SK-N-SH treated with all-trans-retinoic acid at 6 μM for 48 hours (cell line): Measurements from ENCODE around the gene TCF23.
"Not testable (repeated sequence)": the region's sequence is repeated elsewhere in the genome, so short reads cannot be mapped to it uniquely, and the experiment has no call there.

Experiments used
- ATAC-seq: fragments of 200-7000 bp; cut with Tn5 transposase; 3 replicates; pipeline ENCODE4 v1.9.1; 2020; ENCODE audit warnings: mild to moderate bottlenecking, moderate library complexity
- ARNTL ChIP-seq: fragments of 450-650 bp; formaldehyde crosslinking; IDR thresholded peaks from 2 replicates; pipeline ENCODE4 v1.5.0; 2020; ENCODE audit warnings: low read depth, mild to moderate bottlenecking, moderate library complexity, borderline replicate concordance
- CSDC2 ChIP-seq: fragments of 250-450 bp; sonication (Bioruptor Pico); IDR thresholded peaks from 2 replicates; pipeline ENCODE4 v1.5.0; 2020; ENCODE audit warnings: mild to moderate bottlenecking, moderate library complexity
- GLIS3 ChIP-seq: fragments of 250-450 bp; sonication (Bioruptor Pico); IDR thresholded peaks from 2 replicates; pipeline ENCODE4 v1.5.0; 2020; ENCODE audit warnings: mild to moderate bottlenecking, moderate library complexity
- ISL1 ChIP-seq: fragments of 250-450 bp; sonication (Bioruptor Pico); IDR thresholded peaks from 2 replicates; pipeline ENCODE4 v2.1.2; 2022; ENCODE audit warnings: mild to moderate bottlenecking, moderate library complexity
- OSR1 ChIP-seq: fragments of 250-450 bp; sonication (Bioruptor Pico); IDR thresholded peaks from 2 replicates; pipeline ENCODE4 v1.8.0; 2022; ENCODE audit warnings: moderate library complexity, mild to moderate bottlenecking, inconsistent platforms
- PPARA ChIP-seq: fragments of 250-450 bp; sonication (Bioruptor Pico); IDR thresholded peaks from 2 replicates; pipeline ENCODE4 v1.5.0; 2020; ENCODE audit warnings: mild to moderate bottlenecking, borderline replicate concordance
- TCF4 ChIP-seq: fragments of 250-450 bp; sonication (Bioruptor Pico); IDR thresholded peaks from 2 replicates; pipeline ENCODE4 v1.8.0; 2021; ENCODE audit warnings: mild to moderate bottlenecking, moderate library complexity, borderline replicate concordance
- ZC3H10 ChIP-seq: fragments of 250-450 bp; sonication (Bioruptor Pico); IDR thresholded peaks from 2 replicates; pipeline ENCODE4 v1.5.1; 2021; ENCODE audit warnings: mild to moderate bottlenecking, moderate library complexity
- ZFP3 ChIP-seq: fragments of 250-450 bp; sonication (Bioruptor Pico); IDR thresholded peaks from 2 replicates; pipeline ENCODE4 v1.5.0; 2020; ENCODE audit warnings: mild to moderate bottlenecking, moderate library complexity
- ZFP30 ChIP-seq: fragments of 450-650 bp; formaldehyde crosslinking; IDR thresholded peaks from 2 replicates; pipeline ENCODE4 v1.5.0; 2022; ENCODE audit warnings: mild to moderate bottlenecking, moderate library complexity
- ZNF565 ChIP-seq: fragments of 450-650 bp; formaldehyde crosslinking; conservative IDR thresholded peaks from 2 replicates; pipeline ENCODE4 v1.5.0; 2020; ENCODE audit warnings: low read depth, mild to moderate bottlenecking, moderate library complexity
- ZNF70 ChIP-seq: fragments of 450-650 bp; formaldehyde crosslinking; IDR thresholded peaks from 2 replicates; pipeline ENCODE4 v1.5.0; 2020; ENCODE audit warnings: mild to moderate bottlenecking, moderate library complexity
- ZNF8 ChIP-seq: fragments of 450-650 bp; formaldehyde crosslinking; IDR thresholded peaks from 2 replicates; pipeline ENCODE4 v1.5.0; 2020; ENCODE audit warnings: mild to moderate bottlenecking, moderate library complexity
- TF ChIP-seq, protein P1 (sequence below): fragments of 250-450 bp; sonication (Bioruptor Pico); IDR thresholded peaks from 2 replicates; pipeline ENCODE4 v1.5.1; 2021; ENCODE audit warnings: mild to moderate bottlenecking, moderate library complexity
- TF ChIP-seq, protein P2 (sequence below): fragments of 250-450 bp; sonication (Bioruptor Pico); IDR thresholded peaks from 2 replicates; pipeline ENCODE4 v1.8.0; 2021; ENCODE audit warnings: low read depth, mild to moderate bottlenecking, moderate library complexity, borderline replicate concordance
- TF ChIP-seq, protein P3 (sequence below): fragments of 250-450 bp; sonication (Bioruptor Pico); IDR thresholded peaks from 2 replicates; pipeline ENCODE4 v1.5.0; 2020; ENCODE audit warnings: mild to moderate bottlenecking, moderate library complexity
- TF ChIP-seq, protein P4 (sequence below): fragments of 250-450 bp; sonication (Bioruptor Pico); IDR thresholded peaks from 2 replicates; pipeline ENCODE4 v1.8.0; 2020; ENCODE audit warnings: mild to moderate bottlenecking, moderate library complexity, borderline replicate concordance

The TCF23 gene

DNA sequence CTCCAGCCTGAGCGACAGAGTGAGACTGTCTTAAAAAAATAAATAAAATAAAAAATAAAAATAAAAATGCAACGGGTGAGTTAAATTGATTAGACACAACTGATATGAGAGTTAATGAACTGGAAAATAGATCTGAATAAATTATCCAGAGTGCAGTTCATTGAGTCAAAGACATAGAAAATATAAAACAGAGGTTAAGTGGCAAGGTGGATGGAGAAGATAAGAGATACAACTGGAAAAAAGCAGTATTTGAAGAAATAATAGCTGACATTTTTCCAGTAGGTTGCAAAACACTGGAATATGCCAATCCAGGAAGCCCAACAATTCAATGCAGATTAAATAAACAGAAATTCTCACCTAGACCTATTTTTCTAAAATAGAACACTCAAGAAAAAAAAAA lies 40.6 kb upstream of the TCF23 start:
- no peak for ATAC-seq
- TF ChIP-seq OSR1 (no peak), ZNF70 (CRISPR knock-in tag) (no peak), ISL1 (CRISPR knock-in tag) (no peak), GLIS3 (CRISPR knock-in tag) (no peak), TCF4 (CRISPR knock-in tag) (no peak), CSDC2 (CRISPR knock-in tag) (no peak), PPARA (CRISPR knock-in tag) (no peak), ZNF8 (CRISPR knock-in tag) (no peak)
- TF ChIP-seq, protein P1, sequence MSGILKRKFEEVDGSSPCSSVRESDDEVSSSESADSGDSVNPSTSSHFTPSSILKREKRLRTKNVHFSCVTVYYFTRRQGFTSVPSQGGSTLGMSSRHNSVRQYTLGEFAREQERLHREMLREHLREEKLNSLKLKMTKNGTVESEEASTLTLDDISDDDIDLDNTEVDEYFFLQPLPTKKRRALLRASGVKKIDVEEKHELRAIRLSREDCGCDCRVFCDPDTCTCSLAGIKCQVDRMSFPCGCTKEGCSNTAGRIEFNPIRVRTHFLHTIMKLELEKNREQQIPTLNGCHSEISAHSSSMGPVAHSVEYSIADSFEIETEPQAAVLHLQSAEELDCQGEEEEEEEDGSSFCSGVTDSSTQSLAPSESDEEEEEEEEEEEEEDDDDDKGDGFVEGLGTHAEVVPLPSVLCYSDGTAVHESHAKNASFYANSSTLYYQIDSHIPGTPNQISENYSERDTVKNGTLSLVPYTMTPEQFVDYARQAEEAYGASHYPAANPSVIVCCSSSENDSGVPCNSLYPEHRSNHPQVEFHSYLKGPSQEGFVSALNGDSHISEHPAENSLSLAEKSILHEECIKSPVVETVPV (CRISPR knock-in tag): no peak
- TF ChIP-seq, protein P2, sequence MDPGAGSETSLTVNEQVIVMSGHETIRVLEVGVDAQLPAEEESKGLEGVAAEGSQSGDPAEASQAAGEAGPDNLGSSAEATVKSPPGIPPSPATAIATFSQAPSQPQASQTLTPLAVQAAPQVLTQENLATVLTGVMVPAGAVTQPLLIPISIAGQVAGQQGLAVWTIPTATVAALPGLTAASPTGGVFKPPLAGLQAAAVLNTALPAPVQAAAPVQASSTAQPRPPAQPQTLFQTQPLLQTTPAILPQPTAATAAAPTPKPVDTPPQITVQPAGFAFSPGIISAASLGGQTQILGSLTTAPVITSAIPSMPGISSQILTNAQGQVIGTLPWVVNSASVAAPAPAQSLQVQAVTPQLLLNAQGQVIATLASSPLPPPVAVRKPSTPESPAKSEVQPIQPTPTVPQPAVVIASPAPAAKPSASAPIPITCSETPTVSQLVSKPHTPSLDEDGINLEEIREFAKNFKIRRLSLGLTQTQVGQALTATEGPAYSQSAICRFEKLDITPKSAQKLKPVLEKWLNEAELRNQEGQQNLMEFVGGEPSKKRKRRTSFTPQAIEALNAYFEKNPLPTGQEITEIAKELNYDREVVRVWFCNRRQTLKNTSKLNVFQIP (CRISPR knock-in tag): no peak
- TF ChIP-seq, protein P3, sequence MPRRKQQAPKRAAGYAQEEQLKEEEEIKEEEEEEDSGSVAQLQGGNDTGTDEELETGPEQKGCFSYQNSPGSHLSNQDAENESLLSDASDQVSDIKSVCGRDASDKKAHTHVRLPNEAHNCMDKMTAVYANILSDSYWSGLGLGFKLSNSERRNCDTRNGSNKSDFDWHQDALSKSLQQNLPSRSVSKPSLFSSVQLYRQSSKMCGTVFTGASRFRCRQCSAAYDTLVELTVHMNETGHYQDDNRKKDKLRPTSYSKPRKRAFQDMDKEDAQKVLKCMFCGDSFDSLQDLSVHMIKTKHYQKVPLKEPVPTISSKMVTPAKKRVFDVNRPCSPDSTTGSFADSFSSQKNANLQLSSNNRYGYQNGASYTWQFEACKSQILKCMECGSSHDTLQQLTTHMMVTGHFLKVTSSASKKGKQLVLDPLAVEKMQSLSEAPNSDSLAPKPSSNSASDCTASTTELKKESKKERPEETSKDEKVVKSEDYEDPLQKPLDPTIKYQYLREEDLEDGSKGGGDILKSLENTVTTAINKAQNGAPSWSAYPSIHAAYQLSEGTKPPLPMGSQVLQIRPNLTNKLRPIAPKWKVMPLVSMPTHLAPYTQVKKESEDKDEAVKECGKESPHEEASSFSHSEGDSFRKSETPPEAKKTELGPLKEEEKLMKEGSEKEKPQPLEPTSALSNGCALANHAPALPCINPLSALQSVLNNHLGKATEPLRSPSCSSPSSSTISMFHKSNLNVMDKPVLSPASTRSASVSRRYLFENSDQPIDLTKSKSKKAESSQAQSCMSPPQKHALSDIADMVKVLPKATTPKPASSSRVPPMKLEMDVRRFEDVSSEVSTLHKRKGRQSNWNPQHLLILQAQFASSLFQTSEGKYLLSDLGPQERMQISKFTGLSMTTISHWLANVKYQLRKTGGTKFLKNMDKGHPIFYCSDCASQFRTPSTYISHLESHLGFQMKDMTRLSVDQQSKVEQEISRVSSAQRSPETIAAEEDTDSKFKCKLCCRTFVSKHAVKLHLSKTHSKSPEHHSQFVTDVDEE: no peak

DNA sequence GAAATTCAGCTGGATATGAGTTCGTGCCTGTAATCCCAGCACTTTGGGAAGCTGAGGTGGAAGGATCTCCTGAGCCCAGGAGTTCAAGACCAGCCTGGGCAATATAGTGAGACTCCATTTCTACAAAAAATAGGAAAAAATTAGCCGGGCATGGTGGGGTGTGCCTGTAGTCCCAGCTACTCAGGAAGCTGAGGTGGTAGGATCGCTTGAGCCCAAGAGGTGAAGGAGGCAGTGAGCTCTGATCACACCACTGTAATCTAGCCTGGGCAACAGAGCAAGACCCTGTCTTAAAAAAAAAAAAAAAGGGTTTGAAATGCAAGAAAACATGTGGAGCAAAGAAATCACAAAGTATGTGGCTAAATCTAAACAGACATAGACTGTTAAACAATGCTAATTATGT lies 39.7 kb upstream of the TCF23 start:
- TF ChIP-seq ZC3H10 (CRISPR knock-in tag): no peak
- TF ChIP-seq, protein P4, sequence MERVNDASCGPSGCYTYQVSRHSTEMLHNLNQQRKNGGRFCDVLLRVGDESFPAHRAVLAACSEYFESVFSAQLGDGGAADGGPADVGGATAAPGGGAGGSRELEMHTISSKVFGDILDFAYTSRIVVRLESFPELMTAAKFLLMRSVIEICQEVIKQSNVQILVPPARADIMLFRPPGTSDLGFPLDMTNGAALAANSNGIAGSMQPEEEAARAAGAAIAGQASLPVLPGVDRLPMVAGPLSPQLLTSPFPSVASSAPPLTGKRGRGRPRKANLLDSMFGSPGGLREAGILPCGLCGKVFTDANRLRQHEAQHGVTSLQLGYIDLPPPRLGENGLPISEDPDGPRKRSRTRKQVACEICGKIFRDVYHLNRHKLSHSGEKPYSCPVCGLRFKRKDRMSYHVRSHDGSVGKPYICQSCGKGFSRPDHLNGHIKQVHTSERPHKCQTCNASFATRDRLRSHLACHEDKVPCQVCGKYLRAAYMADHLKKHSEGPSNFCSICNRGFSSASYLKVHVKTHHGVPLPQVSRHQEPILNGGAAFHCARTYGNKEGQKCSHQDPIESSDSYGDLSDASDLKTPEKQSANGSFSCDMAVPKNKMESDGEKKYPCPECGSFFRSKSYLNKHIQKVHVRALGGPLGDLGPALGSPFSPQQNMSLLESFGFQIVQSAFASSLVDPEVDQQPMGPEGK: no peak
- TF ChIP-seq, protein P3: no peak
- no peak for ATAC-seq

DNA sequence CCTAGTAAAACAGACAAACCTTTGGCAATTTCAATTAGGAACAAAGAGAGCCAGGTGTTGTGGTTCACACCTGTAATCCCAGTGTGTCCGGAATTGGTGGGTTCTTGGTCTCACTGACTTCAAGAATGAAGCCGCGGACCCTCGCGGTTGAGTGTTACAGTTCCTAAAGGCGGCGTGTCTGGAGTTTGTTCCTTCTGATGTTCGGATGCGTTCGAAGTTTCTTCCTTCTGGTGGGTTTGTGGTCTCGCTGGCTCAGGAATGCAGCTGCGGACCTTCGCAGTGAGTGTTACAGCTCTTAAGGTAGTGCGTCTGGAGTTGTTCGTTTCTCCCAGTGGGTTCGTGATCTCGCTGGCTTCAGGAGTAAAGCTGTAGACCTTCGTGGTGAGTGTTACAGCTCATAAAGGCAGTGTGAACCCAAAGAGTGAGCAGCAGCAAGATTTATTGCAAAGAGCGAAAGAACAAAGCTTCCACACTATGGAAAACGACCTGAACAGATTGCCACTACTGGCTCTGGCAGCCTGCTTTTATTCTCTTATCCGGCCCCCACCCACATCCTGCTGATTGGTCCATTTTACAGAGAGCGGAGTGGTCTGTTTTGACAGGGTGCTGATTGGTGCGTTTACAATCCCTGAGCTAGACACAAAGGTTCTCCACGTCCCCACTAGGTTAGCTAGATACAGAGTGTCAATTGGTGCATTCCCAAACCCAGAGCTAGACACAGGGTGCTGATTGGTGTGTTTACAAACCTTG lies 38.0 kb upstream of the TCF23 start:
- not testable (repeated sequence) for ATAC-seq

DNA sequence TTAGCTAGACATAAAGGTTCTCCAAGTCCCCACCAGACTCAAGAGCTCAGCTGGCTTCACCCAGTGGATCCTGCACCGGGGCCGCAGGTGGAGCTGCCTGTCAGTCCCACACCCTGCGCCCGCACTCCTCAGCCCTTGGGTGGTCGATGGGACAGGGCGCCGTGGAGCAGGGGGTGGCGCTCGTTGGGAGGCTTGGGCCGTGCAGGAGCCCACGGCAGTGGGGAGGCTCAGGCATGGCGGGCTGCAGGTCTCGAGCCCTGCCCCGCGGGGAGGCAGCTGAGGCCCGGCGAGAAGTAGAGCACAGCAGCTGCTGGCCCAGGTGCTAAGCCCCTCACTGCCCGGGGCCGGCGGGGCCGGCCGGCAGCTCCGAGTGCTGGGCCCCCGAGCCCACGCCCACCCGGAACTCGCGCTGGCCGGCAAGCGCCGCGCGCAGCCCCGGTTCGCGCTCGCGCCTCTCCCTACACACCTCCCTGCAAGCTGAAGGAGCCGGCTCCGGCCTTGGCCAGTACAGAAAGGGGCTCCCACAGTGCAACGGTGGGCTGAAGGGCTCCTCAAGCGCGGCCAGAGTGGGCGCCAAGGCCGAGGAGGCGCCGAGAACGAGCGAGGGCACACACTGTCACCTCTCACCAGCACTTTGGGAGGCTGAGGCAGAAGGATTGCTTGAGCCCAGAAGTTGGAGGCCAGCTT lies 37.3 kb upstream of the TCF23 start:
- not testable (repeated sequence) for ATAC-seq

DNA sequence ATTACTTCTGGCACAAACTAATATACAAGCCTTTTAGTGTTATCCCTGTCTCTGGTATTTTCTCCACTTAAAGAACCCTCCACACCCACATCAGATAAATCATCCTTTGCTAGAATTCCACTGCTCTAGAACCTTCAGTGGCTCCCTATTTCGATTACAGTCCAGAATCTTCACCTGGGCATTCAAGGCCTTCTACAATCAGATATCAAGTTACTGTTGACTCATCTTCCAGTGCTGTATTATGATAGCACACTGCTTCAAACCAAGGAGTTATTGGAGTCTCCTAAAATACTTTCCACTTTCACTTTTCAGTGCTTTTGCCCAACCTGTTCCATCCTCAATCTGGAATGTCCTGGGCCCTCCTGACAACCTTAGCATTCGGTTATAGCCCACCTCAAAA lies 33.3 kb upstream of the TCF23 start:
- no peak for ATAC-seq
- TF ChIP-seq, protein P1 (CRISPR knock-in tag): no peak
- TF ChIP-seq TCF4 (CRISPR knock-in tag): no peak
- TF ChIP-seq, protein P3: no peak
- TF ChIP-seq PPARA (CRISPR knock-in tag): no peak
- TF ChIP-seq ZFP3 (CRISPR knock-in tag): no peak
- no peak for TF ChIP-seq ZNF565
- TF ChIP-seq ARNTL (CRISPR knock-in tag): no peak
- TF ChIP-seq ZFP30 (CRISPR knock-in tag): no peak
- TF ChIP-seq ZC3H10 (CRISPR knock-in tag): no peak
- TF ChIP-seq ISL1 (CRISPR knock-in tag): no peak
